Left lobe of liver (tissue), 2 donors: Measurements from ENCODE around the gene OBSCN. TPM values are rescaled to one million over a fixed set of nuclear protein-coding genes. Genes with fewer than 3 reads are reported as not detected.
"Not testable (repeated sequence)": the region's sequence is repeated elsewhere in the genome, so short reads cannot be mapped to it uniquely, and the experiment has no call there.

Experiments used
- ATAC-seq: fragments of 200-7000 bp; cut with Tn5 transposase; one replicate; pipeline ENCODE4 v1.9.1; 2020; ENCODE audit warnings: mild to moderate bottlenecking, moderate library complexity
- DNase-seq: peaks from one replicate; pipeline ENCODE4 v3.0.0-alpha.2; 2020; ENCODE audit warnings: low spot score
- total RNA-seq: library from RNA; stranded (reverse); gene quantifications from one replicate; pipeline ENCODE4 v1.2.1, GENCODE V29; 2021
- donor health status: DM: no; HTN: no; CAD: no; lungs with moderate emphysema.
- donor health status: DM: no; HTN: yes; CAD: no.

The OBSCN gene
- total RNA-seq, 1 donor from 2014 or later: 3.1 TPM

GRCh38 chr1:228256626-228257375 lies 49.0 kb downstream of the OBSCN start:
- no peak for DNase-seq
- ATAC-seq: no peak

- ATAC-seq (no peak), DNase-seq (no peak)
Observed at GRCh38 chr1:228258486-228258885, 50.6 kb downstream of the OBSCN start.

GRCh38 chr1:228259368-228259894 lies 51.6 kb downstream of the OBSCN start:
- DNase-seq (no peak), ATAC-seq (no peak)

GRCh38 chr1:228259951-228260350 lies 52.1 kb downstream of the OBSCN start:
- ATAC-seq (no peak), DNase-seq (no peak)

GRCh38 chr1:228261706-228262105 lies 53.9 kb downstream of the OBSCN start:
- ATAC-seq: no peak
- no peak for DNase-seq

GRCh38 chr1:228262475-228262874 lies 54.6 kb downstream of the OBSCN start:
- no peak for ATAC-seq
- DNase-seq: no peak

GRCh38 chr1:228263636-228264035 lies 55.8 kb downstream of the OBSCN start:
- no peak for DNase-seq

GRCh38 chr1:228264090-228264829 lies 56.4 kb downstream of the OBSCN start:
- DNase-seq: no peak
- no peak for ATAC-seq

More at GRCh38 chr1:228263636-228264035, 55.8 kb downstream of the OBSCN start:
- no peak for ATAC-seq

- no peak for DNase-seq
- no peak for ATAC-seq
Observed at GRCh38 chr1:228265167-228265566, 57.3 kb downstream of the OBSCN start.

- DNase-seq: no peak
- no peak for ATAC-seq
Observed at GRCh38 chr1:228267962-228268880, 60.4 kb downstream of the OBSCN start.

GRCh38 chr1:228268881-228269265 lies 61.0 kb downstream of the OBSCN start:
- DNase-seq (no peak), ATAC-seq (no peak)

- ATAC-seq: peak; percentile 83
- not testable (repeated sequence) for DNase-seq
Observed at GRCh38 chr1:228269431-228269830, 61.6 kb downstream of the OBSCN start.

GRCh38 chr1:228270032-228270431 lies 62.2 kb downstream of the OBSCN start:
- DNase-seq (no peak), ATAC-seq (no peak)

GRCh38 chr1:228271701-228272251 lies 63.9 kb downstream of the OBSCN start:
- DNase-seq (peak; percentile 28), ATAC-seq (no peak)

GRCh38 chr1:228272331-228272791 lies 64.5 kb downstream of the OBSCN start:
- DNase-seq (no peak), ATAC-seq (no peak)

GRCh38 chr1:228272831-228273571 lies 65.2 kb downstream of the OBSCN start:
- DNase-seq (no peak), ATAC-seq (no peak)

GRCh38 chr1:228273720-228274451 lies 66.0 kb downstream of the OBSCN start:
- ATAC-seq: no peak
- DNase-seq: peak; percentile 43

- no peak for ATAC-seq
- DNase-seq: no peak
Observed at GRCh38 chr1:228274452-228275178, 66.8 kb downstream of the OBSCN start.

GRCh38 chr1:228275179-228275429 lies 67.3 kb downstream of the OBSCN start:
- DNase-seq (no peak), ATAC-seq (no peak)
